ENCODE results near the gene PTPRD.

DNA sequence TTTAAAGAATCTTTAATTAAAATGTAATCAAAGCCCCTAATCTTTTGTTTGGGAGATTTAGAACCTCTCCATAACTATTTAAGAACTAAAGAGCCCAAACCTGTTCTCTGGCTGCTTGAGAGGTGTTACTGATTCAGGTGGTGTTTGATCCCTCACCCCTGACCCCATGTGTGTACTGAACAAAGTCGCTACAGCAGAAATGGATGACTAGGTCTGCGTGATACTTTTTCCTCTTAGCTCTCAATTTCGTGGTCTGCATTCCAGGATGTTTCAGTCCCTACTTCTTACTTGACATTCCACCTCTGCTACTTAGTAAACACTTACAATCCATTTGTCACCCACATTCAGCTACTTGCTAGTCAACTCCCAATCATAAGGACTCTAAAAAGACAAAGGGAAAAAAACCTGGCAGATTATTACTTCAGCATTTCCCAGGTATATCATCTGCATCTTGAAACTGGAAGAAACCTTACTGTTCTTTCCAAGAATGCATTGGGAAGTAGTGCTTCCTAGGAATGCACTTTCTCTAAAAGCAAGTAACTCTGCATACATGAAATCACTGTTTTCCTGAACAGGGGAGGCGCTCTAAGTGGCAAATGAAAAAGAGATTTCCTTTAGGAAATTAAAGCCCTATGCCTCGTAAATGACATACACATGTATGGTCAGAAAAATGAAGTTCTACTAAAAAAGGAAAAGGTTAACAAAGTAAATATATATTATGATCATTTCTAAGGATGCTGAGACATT is 1091.6 kb downstream of the PTPRD start:
- TF ChIP-seq, protein P1, sequence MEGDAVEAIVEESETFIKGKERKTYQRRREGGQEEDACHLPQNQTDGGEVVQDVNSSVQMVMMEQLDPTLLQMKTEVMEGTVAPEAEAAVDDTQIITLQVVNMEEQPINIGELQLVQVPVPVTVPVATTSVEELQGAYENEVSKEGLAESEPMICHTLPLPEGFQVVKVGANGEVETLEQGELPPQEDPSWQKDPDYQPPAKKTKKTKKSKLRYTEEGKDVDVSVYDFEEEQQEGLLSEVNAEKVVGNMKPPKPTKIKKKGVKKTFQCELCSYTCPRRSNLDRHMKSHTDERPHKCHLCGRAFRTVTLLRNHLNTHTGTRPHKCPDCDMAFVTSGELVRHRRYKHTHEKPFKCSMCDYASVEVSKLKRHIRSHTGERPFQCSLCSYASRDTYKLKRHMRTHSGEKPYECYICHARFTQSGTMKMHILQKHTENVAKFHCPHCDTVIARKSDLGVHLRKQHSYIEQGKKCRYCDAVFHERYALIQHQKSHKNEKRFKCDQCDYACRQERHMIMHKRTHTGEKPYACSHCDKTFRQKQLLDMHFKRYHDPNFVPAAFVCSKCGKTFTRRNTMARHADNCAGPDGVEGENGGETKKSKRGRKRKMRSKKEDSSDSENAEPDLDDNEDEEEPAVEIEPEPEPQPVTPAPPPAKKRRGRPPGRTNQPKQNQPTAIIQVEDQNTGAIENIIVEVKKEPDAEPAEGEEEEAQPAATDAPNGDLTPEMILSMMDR (IDR thresholded peaks at IDR 0.05): no peak
- TF ChIP-seq POLR2AphosphoS5 (IDR thresholded peaks at IDR 0.05; ENCODE audit: low read depth, low read length): no peak
